GM12878 (cell line): Measurements from ENCODE around the gene SLC7A1. TPM values are rescaled to one million over a fixed set of nuclear protein-coding genes. Genes with fewer than 3 reads are reported as not detected.

Experiments
- ATAC-seq: fragments of 200-7000 bp; cut with Tn5 transposase; 3 replicates; pipeline ENCODE4 v1.9.1; 2020; ENCODE audit warnings: mild to moderate bottlenecking, moderate library complexity
- BruUV-seq: library from RNA; stranded (reverse); fragments of 400-500 nt; replicated peaks from 2 replicates; lab custom pipeline; 2021; lab: Mats Ljungman, UMichigan
- CTCF ChIA-PET: fragments of 300-600 bp; sonication (Branson Sonifier 250); formaldehyde crosslinking; extraction: SDS; loops from one replicate; lab custom pipeline; 2021; ENCODE audit warnings: inconsistent platforms; lab: Yijun Ruan, JAX
- POLR2A ChIA-PET: fragments of 350-600 bp; formaldehyde crosslinking; extraction: SDS; loops from one replicate; lab custom pipeline; 2021; ENCODE audit warnings: inconsistent platforms; lab: Charles Lee
- RAD21 ChIA-PET: fragments of 300-600 bp; sonication (Branson Sonifier 250); formaldehyde crosslinking; loops from one replicate; lab custom pipeline; 2023; ENCODE audit warnings: antibody characterized with exemption; ENCODE audit not compliant: unreplicated experiment; lab: Charles Lee
- SMC1A ChIA-PET: fragments of 300-600 bp; sonication (Branson Sonifier 250); formaldehyde crosslinking; loops from one replicate; lab custom pipeline; 2023; ENCODE audit not compliant: unreplicated experiment, uncharacterized antibody; lab: Charles Lee
- DNase-seq: peaks from one replicate; pipeline ENCODE4 v3.0.0-alpha.2; 2011; ENCODE audit warnings: low read depth, low spot score
- FAIRE-seq: peaks from 3 replicates; lab custom pipeline; 2011; peaks lifted over from hg19 to GRCh38; lab: Jason Lieb, UNC
- H2AFZ ChIP-seq: 2 replicates; pipeline ENCODE4 v1.6.0; 2011; ENCODE audit warnings: low read depth, low read length, control low read depth; ENCODE audit not compliant: control insufficient read depth
- H3K27ac ChIP-seq: 2 replicates; pipeline ENCODE4 v1.5.1; 2011; ENCODE audit warnings: control low read depth; ENCODE audit not compliant: control insufficient read depth, insufficient read depth
- H3K27me3 ChIP-seq, 2 experiments: replicated peaks in 1 of 2; 2 replicates each; pipeline versions ENCODE4 v1.6.0 to v1.6.1; 2011; ENCODE audit warnings: low read length in 1 of 2; ENCODE audit not compliant: control insufficient read depth in 2 of 2, insufficient read depth in 2 of 2
- H3K36me3 ChIP-seq, 2 experiments: 2 replicates each; pipeline ENCODE4 v1.5.1; 2011; ENCODE audit warnings: low read length in 1 of 2; ENCODE audit not compliant: control insufficient read depth in 2 of 2, insufficient read depth in 2 of 2
- H3K4me1 ChIP-seq: 2 replicates; pipeline ENCODE4 v1.6.1; 2011; ENCODE audit warnings: mild to moderate bottlenecking, low read length, moderate library complexity, mixed read lengths; ENCODE audit not compliant: control insufficient read depth, insufficient read depth
- H3K4me2 ChIP-seq: 2 replicates; pipeline ENCODE4 v1.6.0; 2011; ENCODE audit warnings: control low read depth; ENCODE audit not compliant: control insufficient read depth, insufficient read depth
- H3K4me3 ChIP-seq: fragments of 200-600 bp; sonication (generic); 2 replicates; pipeline ENCODE4 v1.5.1; 2016
- H3K79me2 ChIP-seq: 2 replicates; pipeline ENCODE4 v1.6.0; 2011; ENCODE audit warnings: low read length; ENCODE audit not compliant: control insufficient read depth, insufficient read depth
- H3K9ac ChIP-seq: 2 replicates; pipeline ENCODE4 v1.8.0; 2011; ENCODE audit warnings: low read length, control low read depth, mixed read lengths; ENCODE audit not compliant: control insufficient read depth, insufficient read depth
- H3K9me3 ChIP-seq: replicated peaks from 3 replicates; pipeline ENCODE4 v1.5.1; 2011; ENCODE audit warnings: mild to moderate bottlenecking, low read length; ENCODE audit not compliant: control insufficient read depth, insufficient read depth
- H4K20me1 ChIP-seq: 2 replicates; pipeline ENCODE4 v1.6.0; 2011; ENCODE audit not compliant: control insufficient read depth, insufficient read depth
- ATF2 ChIP-seq: IDR thresholded peaks from 2 replicates; pipeline ENCODE4 v1.6.1; 2012; ENCODE audit warnings: low read length, inconsistent platforms
- BCL11A ChIP-seq: IDR thresholded peaks from 2 replicates; pipeline ENCODE4 v1.6.1; 2011; ENCODE audit warnings: low read depth, low read length
- BRCA1 ChIP-seq: IDR thresholded peaks from 2 replicates; pipeline ENCODE4 v1.6.1; 2011; ENCODE audit warnings: low read depth, low read length, improper control_type of control experiment
- CUX1 ChIP-seq: IDR thresholded peaks from 2 replicates; pipeline ENCODE4 v1.6.1; 2012; ENCODE audit warnings: improper control_type of control experiment, low read depth, low read length; ENCODE audit not compliant: insufficient replicate concordance
- ELK1 ChIP-seq: IDR thresholded peaks from 2 replicates; pipeline ENCODE4 v1.6.1; 2012; ENCODE audit warnings: low read depth, low read length, improper control_type of control experiment
- HDAC6 ChIP-seq: fragments of 200-600 bp; sonication (generic); IDR thresholded peaks from one replicate; pipeline ENCODE4 v1.8.0; 2017; ENCODE audit warnings: antibody characterized with exemption; ENCODE audit not compliant: unreplicated experiment
- LARP7 ChIP-seq: fragments of 450-650 bp; IDR thresholded peaks from 2 replicates; pipeline ENCODE4 v1.6.1; 2017; ENCODE audit warnings: mild to moderate bottlenecking
- NRF1 ChIP-seq: conservative IDR thresholded peaks from 2 replicates; pipeline ENCODE4 v1.6.1; 2011; ENCODE audit warnings: mild to moderate bottlenecking, low read depth, low read length, improper control_type of control experiment
- RCOR1 ChIP-seq: conservative IDR thresholded peaks from 2 replicates; pipeline ENCODE4 v1.6.1; 2012; ENCODE audit warnings: low read depth, low read length, improper control_type of control experiment
- SIX5 ChIP-seq: IDR thresholded peaks from 2 replicates; pipeline ENCODE4 v1.6.1; 2011; ENCODE audit warnings: mild to moderate bottlenecking, low read depth, low read length, moderate library complexity; ENCODE audit not compliant: severe bottlenecking
- SMAD5 ChIP-seq: IDR thresholded peaks from 2 replicates; pipeline ENCODE4 v1.6.1; 2016; ENCODE audit warnings: antibody characterized with exemption, low read depth
- ZNF24 ChIP-seq: fragments of 450-650 bp; IDR thresholded peaks from 2 replicates; pipeline ENCODE4 v1.6.1; 2017; ENCODE audit warnings: antibody characterized with exemption, mild to moderate bottlenecking
- ZSCAN29 ChIP-seq: fragments of 450-650 bp; IDR thresholded peaks from 2 replicates; pipeline ENCODE4 v1.6.1; 2017; ENCODE audit warnings: mild to moderate bottlenecking, moderate library complexity
- WGBS: methylation state at CpG from one replicate; pipeline ENCODE4 v1.1.6; 2016; ENCODE audit warnings: low lambda C conversion rate; ENCODE audit not compliant: insufficient replicate concordance, insufficient coverage; ENCODE audit errors: missing lambda C conversion rate; 5-methylcytosine and 5-hydroxymethylcytosine counted together
- in situ Hi-C: fragments of 300-500 bp; cut with MboI; formaldehyde crosslinking; loops from 9 replicates; pipeline ENCODE4 v1.14.3; 2018; ENCODE audit warnings: mixed read lengths
- intact Hi-C: fragments of 100-400 bp; cut with micrococcal nuclease; formaldehyde crosslinking; loops from one replicate; pipeline ENCODE4 v1.14.2; 2022; ENCODE audit not compliant: unreplicated experiment
- polyA plus RNA-seq, 11 experiments: library from polyadenylated mRNA; depleted of rRNA in 4 of 11; unstranded in 6 of 11; stranded (reverse) in 5 of 11; fragments of >200 nt; fragmentation: Nextera tagmentation in 4 of 11; fragmentation: Illumina TruSeq in 1 of 11; extraction: Ambion mirVana in 4 of 11; extraction: Trizol in 1 of 11; gene quantifications; 1 replicate in 1 of 11; 2 replicates in 10 of 11; pipeline versions ENCODE4 v1.2.1 to v1.2.3, GENCODE V29; 2011 to 2016; ENCODE audit warnings: inconsistent platforms in 2 of 11, missing spikeins in 2 of 11, low read depth in 1 of 11
- total RNA-seq, 4 experiments: library from RNA; depleted of rRNA in 3 of 4; stranded (reverse); fragments of >200 nt in 3 of 4; fragmentation: Illumina TruSeq in 1 of 4; extraction: Trizol in 1 of 4; gene quantifications; 2 replicates each; pipeline versions ENCODE4 v1.2.1 to v1.2.3, GENCODE V29; 2013 to 2021

Gene SLC7A1
- total and polyA plus RNA-seq, 10 of the 15 experiments (the other 5 are each of a cell fraction or from before 2014, with no cell fraction given) = 6.4 to 91.7 (median 23.4) TPM

- TF ChIP-seq BCL11A = no peak
- no peak for TF ChIP-seq LARP7
- no peak for TF ChIP-seq CUX1
These were observed 46.8 kb downstream of the SLC7A1 start (continued) for GRCh38 chr13:29548722-29549121.

- ChIA-PET RAD21 (no interaction called here), POLR2A (no interaction called here), CTCF (no interaction called here), SMC1A (interaction anchor here (0.9 kb wide), 1 partner anchor 9 kb away, joined by 3 read pairs; no protein-coding TSS in a partner anchor)
- Histone ChIP-seq H3K4me3 (no peak overlapping the region), H3K4me2 (no peak overlapping the region), H3K9me3 (no peaks in the 10 kb centered on the region), H3K79me2 (peaks cover 11% of the 10 kb centered on the region), H4K20me1 (0 out of 2 replicates have a peak, but pooled peaks cover 2% of the 10 kb centered on the region), H2AFZ (no peak overlapping the region), H3K36me3 (peaks cover 17 to 38% of the 10 kb centered on the region in 2 experiments), H3K27ac (no peak overlapping the region), H3K27me3 (no peaks in the 10 kb centered on the region), H3K4me1 (peaks cover 13% of the 10 kb centered on the region), H3K9ac (no peak overlapping the region)
- FAIRE-seq = no peak
- no TSS peak for BruUV-seq
- ATAC-seq = no peak
- intact Hi-C loops (no loop called here), in situ Hi-C loops (no loop called here)
- WGBS = 95% methylated on average over 7 of the region's 7 CpGs
- DNase-seq = no peak
- TF ChIP-seq NRF1 = no peak
- TF ChIP-seq ATF2 = no peak
- no peak for TF ChIP-seq SIX5
- TF ChIP-seq ELK1 = no peak
- no peak for TF ChIP-seq HDAC6
- no peak for TF ChIP-seq ZSCAN29
- no peak for TF ChIP-seq BRCA1
- TF ChIP-seq RCOR1 = no peak
- no peak for TF ChIP-seq SMAD5
- TF ChIP-seq ZNF24 = no peak
These were observed 48.3 kb downstream of the SLC7A1 start for GRCh38 chr13:29547153-29547552.
